ENCODE data around the gene SLC15A3. TPM values are rescaled to one million over a fixed set of nuclear protein-coding genes. Genes with fewer than 3 reads are reported as not detected.
A peak's percentile ranks its signal among the peaks of the same experiment; 100 is the strongest.

SLC15A3 gene
- polyA plus RNA-seq, 3 donors, result 27.1 to 121 (median 35.0) TPM

DNA sequence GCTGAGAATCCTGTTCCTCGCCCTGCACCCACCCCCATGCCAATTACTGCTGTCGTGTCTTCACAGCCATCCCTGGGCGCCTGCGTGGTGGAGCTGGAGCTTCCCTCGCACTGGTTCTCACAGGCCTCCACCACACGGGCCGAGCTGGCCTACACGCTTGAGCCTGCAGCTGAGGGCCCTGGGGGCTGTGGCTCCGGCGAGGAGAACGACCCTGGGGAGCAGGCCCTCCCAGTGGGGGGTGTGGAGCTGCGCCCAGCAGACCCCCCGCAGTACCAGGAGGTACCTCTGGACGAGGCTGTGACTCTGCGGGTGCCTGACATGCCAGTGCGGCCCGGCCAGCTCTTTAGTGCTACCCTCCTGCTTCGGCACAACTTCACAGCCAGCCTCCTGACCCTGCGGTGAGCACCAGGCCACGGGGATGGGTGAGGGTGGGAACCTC lies 23.4 kb downstream of the SLC15A3 start:
- no peak overlapping the region for H2AFZ ChIP-seq (ENCODE audit: insufficient read depth, low read depth, low read length, poor library complexity, severe bottlenecking)
- TF ChIP-seq, protein P1, sequence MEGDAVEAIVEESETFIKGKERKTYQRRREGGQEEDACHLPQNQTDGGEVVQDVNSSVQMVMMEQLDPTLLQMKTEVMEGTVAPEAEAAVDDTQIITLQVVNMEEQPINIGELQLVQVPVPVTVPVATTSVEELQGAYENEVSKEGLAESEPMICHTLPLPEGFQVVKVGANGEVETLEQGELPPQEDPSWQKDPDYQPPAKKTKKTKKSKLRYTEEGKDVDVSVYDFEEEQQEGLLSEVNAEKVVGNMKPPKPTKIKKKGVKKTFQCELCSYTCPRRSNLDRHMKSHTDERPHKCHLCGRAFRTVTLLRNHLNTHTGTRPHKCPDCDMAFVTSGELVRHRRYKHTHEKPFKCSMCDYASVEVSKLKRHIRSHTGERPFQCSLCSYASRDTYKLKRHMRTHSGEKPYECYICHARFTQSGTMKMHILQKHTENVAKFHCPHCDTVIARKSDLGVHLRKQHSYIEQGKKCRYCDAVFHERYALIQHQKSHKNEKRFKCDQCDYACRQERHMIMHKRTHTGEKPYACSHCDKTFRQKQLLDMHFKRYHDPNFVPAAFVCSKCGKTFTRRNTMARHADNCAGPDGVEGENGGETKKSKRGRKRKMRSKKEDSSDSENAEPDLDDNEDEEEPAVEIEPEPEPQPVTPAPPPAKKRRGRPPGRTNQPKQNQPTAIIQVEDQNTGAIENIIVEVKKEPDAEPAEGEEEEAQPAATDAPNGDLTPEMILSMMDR (IDR thresholded peaks at IDR 0.05), result no peak
- 93% methylated on average over 18 of the region's 20 CpGs for WGBS (ENCODE audit: insufficient coverage)
- H4K20me1 ChIP-seq (ENCODE audit: insufficient read depth, low read length), result no peaks in the 10 kb centered on the region
- intact Hi-C loops (cut with micrococcal nuclease), result no loop called here
- Mint-ChIP-seq H3K4me1 (peaks cover 13% of the 10 kb centered on the region), H3K4me3 (no peak overlapping the region), H3K9me3 (peaks cover 0 to 10% (median 3%) of the 10 kb centered on the region in 7 donors), H3K36me3 (peaks cover under 1 to 1% of the 10 kb centered on the region in 2 donors), H3K27me3 (ENCODE audit: low read depth in 3 of 3) (peaks cover 57 to 71% (median 64%) of the 10 kb centered on the region in 3 donors), H3K27ac (no peak overlapping the region)
- H3K4me3 ChIP-seq (replicated peaks in 1 of 3; ENCODE audit: low read depth in 2 of 3, low read length in 3 of 3), result no peak overlapping the region
- H3K4me1 ChIP-seq (ENCODE audit: control insufficient read depth in 1 of 2, insufficient read depth in 2 of 2, low read length in 2 of 2), result peaks cover 16% of the 10 kb centered on the region in 2 donors
- DNase-seq, result no peak
- peaks cover 25 to 49% of the 10 kb centered on the region in 2 donors for H3K27me3 ChIP-seq (ENCODE audit: control insufficient read depth in 2 of 2, insufficient read depth in 2 of 2, low read length in 2 of 2)
- peaks cover 0 to under 1% of the 10 kb centered on the region in 2 donors for H3K36me3 ChIP-seq (replicated peaks in 1 of 2; ENCODE audit: control insufficient read depth in 1 of 2, insufficient read depth in 2 of 2, low read length in 2 of 2)
- no peak overlapping the region for H3K27ac ChIP-seq (ENCODE audit: low read depth in 1 of 2, low read length in 2 of 2)
- H3K79me2 ChIP-seq (ENCODE audit: insufficient read depth, low read length), result no peaks in the 10 kb centered on the region
- H3K9me3 ChIP-seq (replicated peaks in 1 of 2; ENCODE audit: control insufficient read depth in 1 of 2, insufficient read depth in 1 of 2, low read length in 2 of 2), result peaks cover 0 to 9% of the 10 kb centered on the region in 2 donors
- no peak overlapping the region for H3K4me2 ChIP-seq (replicated peaks; ENCODE audit: extremely low read depth, low read length, poor library complexity, severe bottlenecking)
- H3K9ac ChIP-seq (ENCODE audit: insufficient read depth, low read length, poor library complexity, severe bottlenecking), result no peak overlapping the region

DNA sequence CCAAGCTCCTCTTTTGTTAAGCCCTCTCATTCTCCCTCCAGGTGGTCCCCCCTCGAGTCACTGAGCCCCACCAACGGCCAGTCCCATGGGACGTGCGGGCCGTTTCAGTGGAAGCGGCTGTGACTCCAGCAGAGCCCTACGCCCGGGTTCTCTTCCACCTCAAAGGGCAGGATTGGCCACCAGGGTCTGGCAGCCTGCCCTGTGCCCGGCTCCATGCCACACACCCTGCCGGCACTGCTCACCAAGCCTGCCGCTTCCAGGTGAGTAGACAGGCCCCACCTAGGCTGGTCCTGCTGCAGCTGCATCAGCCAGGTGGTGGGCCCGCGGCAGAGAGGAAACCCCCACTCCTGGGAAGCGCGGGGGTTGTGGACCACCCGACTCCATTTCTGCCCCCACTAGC lies 24.4 kb downstream of the SLC15A3 start:
- Histone ChIP-seq H2AFZ (ENCODE audit: insufficient read depth, low read depth, low read length, poor library complexity, severe bottlenecking) (no peak overlapping the region), H3K4me3 (replicated peaks in 1 of 3; ENCODE audit: low read depth in 2 of 3, low read length in 3 of 3) (no peak overlapping the region), H3K79me2 (ENCODE audit: insufficient read depth, low read length) (no peaks in the 10 kb centered on the region), H3K9ac (ENCODE audit: insufficient read depth, low read length, poor library complexity, severe bottlenecking) (no peak overlapping the region), H3K9me3 (replicated peaks in 1 of 2; ENCODE audit: control insufficient read depth in 1 of 2, insufficient read depth in 1 of 2, low read length in 2 of 2) (peaks cover 0 to 9% of the 10 kb centered on the region in 2 donors), H3K36me3 (replicated peaks in 1 of 2; ENCODE audit: control insufficient read depth in 1 of 2, insufficient read depth in 2 of 2, low read length in 2 of 2) (peaks cover 4 to 10% of the 10 kb centered on the region in 2 donors), H4K20me1 (ENCODE audit: insufficient read depth, low read length) (no peaks in the 10 kb centered on the region), H3K27me3 (ENCODE audit: control insufficient read depth in 2 of 2, insufficient read depth in 2 of 2, low read length in 2 of 2) (peaks cover 25 to 55% of the 10 kb centered on the region in 2 donors), H3K4me1 (ENCODE audit: control insufficient read depth in 1 of 2, insufficient read depth in 2 of 2, low read length in 2 of 2) (peaks cover 16% of the 10 kb centered on the region in 2 donors), H3K27ac (ENCODE audit: low read depth in 1 of 2, low read length in 2 of 2) (no peak overlapping the region), H3K4me2 (replicated peaks; ENCODE audit: extremely low read depth, low read length, poor library complexity, severe bottlenecking) (no peak overlapping the region)
- peaks cover 0 to 10% (median 4%) of the 10 kb centered on the region in 7 donors for H3K9me3 Mint-ChIP-seq
- peak overlapping the region in 1 of 2 donors; percentile 53 for H3K4me3 Mint-ChIP-seq
- WGBS (ENCODE audit: insufficient coverage), result 92% methylated on average over 11 of the region's 16 CpGs
- peaks cover 12% of the 10 kb centered on the region for H3K4me1 Mint-ChIP-seq
- no peak overlapping the region for H3K27ac Mint-ChIP-seq
- peaks cover 11% of the 10 kb centered on the region in 2 donors for H3K36me3 Mint-ChIP-seq
- intact Hi-C loops (cut with micrococcal nuclease), result no loop called here
- no peak for DNase-seq
- TF ChIP-seq, protein P1 (IDR thresholded peaks at IDR 0.05), result no peak
- peaks cover 61 to 77% (median 70%) of the 10 kb centered on the region in 3 donors for H3K27me3 Mint-ChIP-seq (ENCODE audit: low read depth in 3 of 3)

Data from CD14-positive monocyte (primary cell).